ENCODE measurements around the gene LARGE2. TPM values are rescaled to one million over a fixed set of nuclear protein-coding genes. Genes with fewer than 3 reads are reported as not detected.

Gene LARGE2
- total and polyA plus RNA-seq, 7 donors = 0.13 TPM; not detected in 6

Other genes starting within 250 kb of the LARGE2 start
- 1 to 10 TPM; 5.3 to 8.7 (median 6.9) TPM for gene SLC35C1, start 117.5 kb upstream of the LARGE2 start, total RNA-seq
- 10 to 100 TPM in 2 of 3 donors, 1 to 10 TPM in 1; 6.7 to 11.8 (median 10.1) TPM for gene SLC35C1, start 117.5 kb upstream of the LARGE2 start, polyA plus RNA-seq
- gene CRY2, start 75.2 kb upstream of the LARGE2 start, total RNA-seq = 10 to 100 TPM; 28.7 to 64.5 (median 45.5) TPM
- 10 to 100 TPM; 15.4 to 30.7 (median 20.8) TPM for gene CRY2, start 75.2 kb upstream of the LARGE2 start, polyA plus RNA-seq
- gene MAPK8IP1, start 37.0 kb upstream of the LARGE2 start, total RNA-seq = 1 to 10 TPM; 1.3 to 2.6 (median 2.0) TPM
- gene MAPK8IP1, start 37.0 kb upstream of the LARGE2 start, polyA plus RNA-seq = under 1 TPM; 0.53 to 1.00 (median 0.82) TPM
- gene FREY1, start 15.4 kb upstream of the LARGE2 start, total RNA-seq = under 1 TPM in 2 of 4 donors, not detected in 2; 0.37 to 0.56 TPM
- under 1 TPM in 1 of 3 donors, not detected in 2; 0.14 TPM for gene FREY1, start 15.4 kb upstream of the LARGE2 start, polyA plus RNA-seq
- 10 to 100 TPM; 12.1 to 23.5 (median 14.2) TPM for gene PEX16, start 4.8 kb upstream of the LARGE2 start, total RNA-seq
- 10 to 100 TPM; 19.7 to 23.5 (median 21.3) TPM for gene PEX16, start 4.8 kb upstream of the LARGE2 start, polyA plus RNA-seq
- gene PHF21A, start 198.8 kb downstream of the LARGE2 start, total RNA-seq = 10 to 100 TPM; 14.8 to 21.3 (median 18.0) TPM
- gene PHF21A, start 198.8 kb downstream of the LARGE2 start, polyA plus RNA-seq = 10 to 100 TPM in 1 of 3 donors, 1 to 10 TPM in 2; 4.1 to 20.3 (median 8.5) TPM

All from psoas muscle (tissue), 7 donors.